Activated naive CD8-positive, alpha-beta T cell treated with anti-CD3 and anti-CD28 coated beads, Interleukin-2, amount 50 U/mL, for 24 hours (primary cell): ENCODE measurements around the gene HES7.

Source experiments
- ATAC-seq: fragments of 150-1000 bp; cut with Tn5 transposase; one replicate; pipeline ENCODE4 v1.10.0; 2021
- DNase-seq: peaks from one replicate; pipeline ENCODE4 v3.0.0; 2021
- H3K27ac Mint-ChIP-seq: one replicate; pipeline ENCODE4 v1.8.0; 2021; ENCODE audit warnings: mild to moderate bottlenecking, mixed read lengths
- H3K27me3 Mint-ChIP-seq: one replicate; pipeline ENCODE4 v1.8.0; 2021; ENCODE audit warnings: mixed read lengths
- H3K36me3 Mint-ChIP-seq: one replicate; pipeline ENCODE4 v1.8.0; 2021; ENCODE audit warnings: low read depth, mixed read lengths
- H3K4me1 Mint-ChIP-seq: one replicate; pipeline ENCODE4 v1.8.0; 2021; ENCODE audit warnings: mixed read lengths
- H3K4me3 Mint-ChIP-seq: one replicate; pipeline ENCODE4 v1.8.0; 2021; ENCODE audit warnings: mild to moderate bottlenecking, moderate library complexity, mixed read lengths
- H3K9me3 Mint-ChIP-seq: one replicate; pipeline ENCODE4 v1.8.0; 2021; ENCODE audit warnings: mixed read lengths

Gene HES7

DNA sequence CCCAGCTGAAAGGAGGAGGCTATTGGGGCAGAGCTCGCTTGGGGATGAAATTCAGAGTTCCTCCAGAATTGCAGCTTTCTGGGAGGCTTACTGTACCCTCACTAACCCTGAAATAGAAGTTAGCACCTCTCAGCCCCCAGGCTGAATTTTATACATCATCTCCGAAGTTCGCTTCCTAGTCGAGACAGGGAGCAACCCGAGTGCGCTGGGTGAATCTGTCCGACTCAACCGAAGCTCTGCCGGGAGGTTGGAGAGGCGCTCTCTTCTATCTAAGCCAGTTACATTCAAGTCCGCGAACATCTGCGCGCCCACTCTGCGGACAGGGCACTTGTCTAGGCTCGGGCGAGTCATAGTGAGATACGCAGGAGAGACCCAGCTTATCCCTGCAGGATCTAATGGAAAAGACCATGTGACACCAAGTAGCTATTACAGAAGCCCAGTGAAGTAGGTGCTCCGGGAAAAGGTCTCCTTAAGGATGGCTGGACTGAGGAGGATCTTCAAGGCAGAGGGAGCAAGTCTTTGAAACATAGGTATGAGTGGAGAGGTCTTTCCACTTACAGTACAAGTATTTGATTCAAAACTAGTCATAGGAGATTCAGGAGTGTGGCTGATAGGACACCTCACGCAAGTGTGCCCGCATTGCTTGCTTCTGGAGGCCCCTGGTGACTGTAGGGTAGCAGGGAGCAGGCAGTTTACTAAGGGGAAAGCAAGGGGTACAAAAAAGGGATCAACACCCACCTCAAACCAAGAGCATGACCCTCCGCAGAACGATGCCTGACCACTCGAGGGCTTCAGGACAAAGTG lies 646 bp upstream of the HES7 start:
- H3K9me3 Mint-ChIP-seq = peaks cover 3% of the 10 kb centered on the region
- ATAC-seq (no peak), DNase-seq (no peak)
- H3K4me1 Mint-ChIP-seq = peaks cover 65% of the 10 kb centered on the region
- H3K27ac Mint-ChIP-seq = peak overlapping the region; percentile 78
- peaks cover 12% of the 10 kb centered on the region for H3K36me3 Mint-ChIP-seq
- peak overlapping the region; percentile 93 for H3K4me3 Mint-ChIP-seq
- peaks cover 46% of the 10 kb centered on the region for H3K27me3 Mint-ChIP-seq

DNA sequence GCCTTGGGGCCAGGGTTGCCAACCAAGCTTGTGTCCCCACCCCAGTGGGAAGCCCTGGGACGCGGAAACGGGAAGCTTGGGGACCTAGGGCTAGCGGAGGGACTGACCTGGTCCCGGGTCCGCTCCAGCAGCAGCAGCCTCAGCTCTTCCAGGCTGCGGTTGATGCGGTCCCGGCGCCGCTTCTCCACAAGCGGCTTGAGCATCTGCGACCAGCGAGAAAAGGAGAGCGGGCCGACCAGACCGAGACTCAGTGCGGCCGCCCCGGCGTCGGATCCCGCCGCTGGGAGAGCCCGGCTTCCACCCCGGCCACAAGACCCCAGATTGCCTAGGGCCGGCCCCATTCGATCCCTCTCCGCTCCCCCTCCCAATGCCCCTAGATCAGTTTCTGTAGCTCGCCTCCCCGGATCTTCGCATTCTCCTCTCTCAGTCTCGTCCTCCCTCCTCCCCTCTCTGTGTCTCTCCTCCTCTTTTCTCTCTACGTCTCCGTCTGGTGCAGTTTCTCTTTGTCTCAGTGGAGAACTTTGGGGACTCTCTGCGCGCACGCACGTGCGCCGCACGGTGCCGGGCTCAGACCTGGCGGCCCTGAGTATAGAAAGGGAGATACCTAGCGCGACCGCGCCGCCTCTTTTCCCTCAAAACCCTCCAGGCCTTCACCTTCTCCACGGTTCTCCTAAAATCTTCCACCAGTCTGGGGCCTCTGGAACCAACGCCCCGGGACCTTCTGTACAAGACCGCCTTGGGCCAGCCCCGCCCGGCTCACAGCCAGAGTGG lies 797 bp downstream of the HES7 start:
- Mint-ChIP-seq H3K27ac (peak overlapping the region; percentile 63), H3K4me1 (peaks cover 78% of the 10 kb centered on the region), H3K27me3 (peaks cover 57% of the 10 kb centered on the region), H3K9me3 (peaks cover 3% of the 10 kb centered on the region), H3K4me3 (peak overlapping the region; percentile 93), H3K36me3 (peaks cover 17% of the 10 kb centered on the region)
- ATAC-seq = no peak
- DNase-seq = peak; percentile 57

DNA sequence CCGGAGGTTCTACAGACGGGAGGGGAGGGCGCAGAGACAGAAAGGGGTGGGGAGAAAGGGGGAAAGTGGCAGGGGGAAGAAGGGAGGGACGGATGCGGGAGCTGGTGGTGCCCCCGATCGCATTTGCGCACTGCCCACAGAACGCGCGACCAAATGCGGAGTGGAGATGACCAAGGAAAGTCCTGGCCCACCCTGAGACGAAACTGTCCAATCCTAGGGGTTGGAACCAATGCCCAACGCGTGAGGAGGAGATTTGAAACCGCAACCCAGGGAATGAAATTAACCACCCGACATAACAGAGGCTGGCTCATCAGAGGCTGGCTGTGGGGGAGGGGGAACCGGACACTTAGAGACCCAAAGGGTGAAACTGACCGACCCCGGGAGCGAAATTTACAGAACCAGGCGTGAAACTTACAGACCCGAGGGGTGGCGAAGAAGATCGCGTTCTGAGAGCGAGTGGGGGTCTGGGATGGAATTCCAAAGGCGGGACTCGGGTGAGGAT lies 1.4 kb downstream of the HES7 start:
- H3K9me3 Mint-ChIP-seq = peaks cover 3% of the 10 kb centered on the region
- peak overlapping the region; percentile 93 for H3K4me3 Mint-ChIP-seq
- no peak for ATAC-seq
- H3K36me3 Mint-ChIP-seq = peaks cover 17% of the 10 kb centered on the region
- H3K4me1 Mint-ChIP-seq = peaks cover 84% of the 10 kb centered on the region
- peak overlapping the region; percentile 42 for H3K27ac Mint-ChIP-seq
- DNase-seq = peak; percentile 40
- peaks cover 62% of the 10 kb centered on the region for H3K27me3 Mint-ChIP-seq

DNA sequence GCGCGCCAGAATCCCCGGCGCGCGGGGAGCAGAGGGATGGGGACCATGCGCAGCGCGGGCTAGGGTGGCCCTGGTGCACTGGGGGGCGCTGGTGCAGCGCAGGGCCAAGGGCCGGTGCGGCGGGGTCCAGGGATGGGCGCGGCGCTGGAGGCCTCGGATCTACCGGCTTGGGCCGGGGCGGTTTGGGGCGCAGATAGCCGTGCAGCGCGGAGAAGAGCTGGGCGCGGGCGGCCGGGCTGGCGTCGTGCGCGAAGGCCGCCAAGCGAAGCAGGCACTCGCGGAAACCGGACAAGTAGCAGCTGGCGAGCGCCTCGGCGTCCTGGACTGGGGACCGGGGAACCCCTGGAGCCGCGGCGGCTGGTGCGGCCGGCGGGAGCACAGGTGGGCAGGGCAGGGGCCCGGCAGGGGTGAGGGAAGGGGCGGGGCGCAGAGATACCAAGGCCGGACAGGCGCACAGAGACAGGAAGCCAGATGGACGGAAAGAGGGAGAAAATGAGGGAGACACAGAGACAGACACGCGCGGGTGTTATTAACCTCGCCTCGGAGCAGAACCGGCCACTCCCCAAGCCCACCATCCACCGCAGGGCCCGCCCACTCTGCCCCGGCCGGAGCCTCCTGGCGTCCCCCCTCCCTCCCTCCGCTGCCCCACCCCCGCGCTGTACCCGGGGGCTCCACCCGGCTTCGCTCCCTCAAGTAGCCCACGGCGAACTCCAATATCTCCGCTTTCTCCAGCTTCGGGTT lies 2.1 kb downstream of the HES7 start:
- ATAC-seq = peak; percentile 12
- Mint-ChIP-seq H3K27ac (no peak overlapping the region), H3K4me3 (peak overlapping the region; percentile 93), H3K27me3 (peaks cover 60% of the 10 kb centered on the region), H3K9me3 (peaks cover 3% of the 10 kb centered on the region), H3K36me3 (peaks cover 17% of the 10 kb centered on the region), H3K4me1 (peaks cover 79% of the 10 kb centered on the region)
- DNase-seq = peak; percentile 79

DNA sequence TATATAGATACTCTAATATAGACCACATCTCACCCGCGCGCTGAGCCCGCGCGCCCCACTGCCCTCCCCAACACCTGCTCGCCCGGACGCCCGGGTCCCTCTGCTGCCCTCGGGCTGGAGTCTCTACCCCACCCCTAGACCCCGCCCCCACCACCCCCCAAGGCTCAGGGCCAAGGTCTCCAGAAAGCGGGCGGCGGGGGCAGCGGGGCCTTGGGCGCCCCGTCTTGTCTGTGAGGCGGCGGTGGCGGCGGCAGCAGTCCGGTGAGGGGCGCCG lies 2.6 kb downstream of the HES7 start:
- H3K4me1 Mint-ChIP-seq = peaks cover 76% of the 10 kb centered on the region
- peaks cover 3% of the 10 kb centered on the region for H3K9me3 Mint-ChIP-seq
- H3K27ac Mint-ChIP-seq = no peak overlapping the region
- DNase-seq (no peak), ATAC-seq (no peak)
- H3K27me3 Mint-ChIP-seq = peaks cover 65% of the 10 kb centered on the region
- H3K36me3 Mint-ChIP-seq = peaks cover 17% of the 10 kb centered on the region
- H3K4me3 Mint-ChIP-seq = peak overlapping the region; percentile 90

DNA sequence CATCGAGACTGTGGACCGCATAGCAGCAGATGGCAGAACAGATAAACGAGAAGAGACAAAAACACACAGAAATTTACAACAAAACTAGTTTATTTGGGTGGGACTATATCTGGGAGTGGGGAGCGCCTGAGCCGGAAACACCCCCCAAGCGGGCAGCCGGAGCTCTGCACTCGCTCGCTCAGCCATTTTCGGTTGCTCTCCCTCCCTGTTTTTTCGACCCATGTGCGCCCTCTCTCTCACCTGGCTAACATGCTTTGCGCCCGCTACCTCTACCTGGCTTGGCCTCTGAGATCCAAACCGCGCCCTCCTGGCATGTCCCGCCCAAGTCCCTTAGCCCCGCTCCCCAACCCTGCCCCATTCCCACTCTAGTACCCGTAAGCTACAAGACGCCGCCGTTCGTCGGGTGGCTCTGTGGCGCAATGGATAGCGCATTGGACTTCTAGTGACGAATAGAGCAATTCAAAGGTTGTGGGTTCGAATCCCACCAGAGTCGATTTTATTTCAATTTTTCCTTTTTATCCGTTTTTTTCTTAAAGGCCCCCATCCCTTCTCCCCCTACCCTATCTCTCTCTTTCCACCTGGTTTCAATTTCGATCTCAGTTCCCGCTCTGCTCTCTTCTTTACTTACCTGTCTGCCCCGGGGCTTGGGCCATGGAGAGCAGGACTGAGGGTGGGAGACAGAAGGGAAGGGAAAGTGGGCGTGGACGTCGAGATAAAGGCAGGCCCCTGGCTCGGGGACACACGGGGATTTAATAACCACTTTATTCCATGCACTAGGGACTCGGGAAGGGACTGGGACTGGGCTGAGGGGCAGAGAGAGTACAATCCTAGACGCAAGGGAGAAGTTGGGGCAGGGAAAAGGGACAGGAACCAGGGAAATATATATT lies 3.1 kb downstream of the HES7 start:
- Mint-ChIP-seq H3K36me3 (peaks cover 15% of the 10 kb centered on the region), H3K4me3 (peak overlapping the region; percentile 90), H3K27ac (peak overlapping the region; percentile 98), H3K9me3 (peaks cover 3% of the 10 kb centered on the region), H3K27me3 (peaks cover 66% of the 10 kb centered on the region), H3K4me1 (peaks cover 71% of the 10 kb centered on the region)
- peak; percentile 81 for DNase-seq
- ATAC-seq = peak; percentile 1

DNA sequence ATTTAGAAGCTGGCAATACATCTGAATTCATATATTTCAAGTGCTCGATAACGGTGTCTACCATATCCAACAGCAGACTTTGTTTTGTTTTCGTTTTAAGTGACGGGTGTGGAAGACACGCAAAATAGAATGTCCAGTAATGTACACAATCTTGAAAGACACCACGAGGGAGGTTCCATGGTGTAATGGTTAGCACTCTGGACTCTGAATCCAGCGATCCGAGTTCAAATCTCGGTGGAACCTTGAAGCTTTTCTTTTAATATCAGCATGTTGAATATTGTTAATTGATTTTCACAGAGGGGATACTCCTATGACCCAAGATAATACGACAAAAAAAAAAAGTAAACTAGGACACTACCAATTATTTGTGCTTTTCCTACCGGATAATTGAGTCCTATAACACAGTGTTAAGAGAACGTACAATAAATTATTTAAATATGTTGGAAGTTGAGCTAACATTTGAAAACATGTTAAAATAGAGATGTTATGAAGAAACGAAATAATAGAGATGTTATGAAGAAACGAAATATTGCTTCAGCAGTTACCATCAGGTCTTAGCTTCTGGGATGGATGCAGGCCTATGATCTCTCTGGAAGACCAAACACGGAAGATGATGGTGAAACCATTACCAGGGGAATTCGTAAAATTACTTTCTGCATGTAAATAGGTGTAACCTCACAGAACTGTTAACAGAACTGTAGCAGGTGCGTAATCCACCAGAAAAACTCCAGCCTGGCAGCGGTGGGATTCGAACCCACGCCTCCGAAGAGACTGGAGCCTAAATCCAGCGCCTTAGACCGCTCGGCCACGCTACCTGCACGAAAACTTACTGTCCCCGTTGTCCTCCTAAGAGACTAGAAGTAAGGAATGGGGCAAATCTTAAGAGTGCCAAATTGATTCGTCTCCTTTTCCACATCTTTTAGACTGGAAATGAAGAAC lies 4.1 kb downstream of the HES7 start:
- Mint-ChIP-seq H3K27me3 (peaks cover 69% of the 10 kb centered on the region), H3K4me1 (peaks cover 63% of the 10 kb centered on the region)

DNA sequence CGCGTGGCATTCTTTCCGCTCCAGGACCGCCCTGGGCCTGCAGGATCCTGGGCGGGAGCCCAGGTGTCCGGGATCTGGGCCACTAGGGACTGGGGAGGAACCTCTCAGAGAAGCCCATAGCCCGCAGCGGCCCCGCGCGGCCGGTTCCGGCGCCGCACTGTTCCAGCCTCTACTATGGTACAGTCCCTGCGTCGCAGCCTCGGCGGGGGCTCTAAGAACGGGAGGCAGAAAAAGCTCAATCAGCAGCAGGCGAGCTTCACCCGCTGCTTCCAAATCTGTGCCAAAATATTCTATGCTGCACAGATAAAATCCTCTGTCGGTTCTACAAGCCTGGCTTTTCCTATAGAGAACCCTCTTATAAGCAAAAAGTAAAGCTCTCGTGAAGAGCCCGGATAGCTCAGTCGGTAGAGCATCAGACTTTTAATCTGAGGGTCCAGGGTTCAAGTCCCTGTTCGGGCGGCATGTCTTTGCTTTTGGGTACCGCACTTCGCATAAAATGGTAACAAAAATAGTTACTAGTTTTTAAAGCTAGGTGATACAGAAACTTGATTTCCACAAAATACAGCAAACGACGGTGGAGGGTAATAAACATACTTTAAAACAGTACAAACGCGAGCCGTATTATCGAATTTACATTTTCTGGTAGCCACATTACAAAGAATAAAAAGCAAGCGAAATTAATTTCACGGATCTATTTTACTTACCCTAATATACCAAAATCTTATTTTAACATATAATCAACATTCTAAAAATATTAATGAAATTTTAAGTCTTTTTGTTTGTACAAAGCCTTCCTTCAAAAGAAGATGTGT lies 4.9 kb downstream of the HES7 start:
- H3K27ac Mint-ChIP-seq = peak overlapping the region; percentile 98
- peak overlapping the region; percentile 90 for H3K4me3 Mint-ChIP-seq
- H3K9me3 Mint-ChIP-seq = peaks cover 3% of the 10 kb centered on the region
- H3K36me3 Mint-ChIP-seq = peaks cover 12% of the 10 kb centered on the region
- peak; percentile 91 for DNase-seq
- peaks cover 54% of the 10 kb centered on the region for H3K4me1 Mint-ChIP-seq
- peaks cover 67% of the 10 kb centered on the region for H3K27me3 Mint-ChIP-seq
- peak; percentile 57 for ATAC-seq

More for the DNA sequence above, 4.1 kb downstream of the HES7 start:
- peak overlapping the region; percentile 90 for H3K4me3 Mint-ChIP-seq
- H3K27ac Mint-ChIP-seq = peak overlapping the region; percentile 98
- DNase-seq (peak; percentile 91), ATAC-seq (peak; percentile 71)
- peaks cover 3% of the 10 kb centered on the region for H3K9me3 Mint-ChIP-seq
- H3K36me3 Mint-ChIP-seq = peaks cover 12% of the 10 kb centered on the region

DNA sequence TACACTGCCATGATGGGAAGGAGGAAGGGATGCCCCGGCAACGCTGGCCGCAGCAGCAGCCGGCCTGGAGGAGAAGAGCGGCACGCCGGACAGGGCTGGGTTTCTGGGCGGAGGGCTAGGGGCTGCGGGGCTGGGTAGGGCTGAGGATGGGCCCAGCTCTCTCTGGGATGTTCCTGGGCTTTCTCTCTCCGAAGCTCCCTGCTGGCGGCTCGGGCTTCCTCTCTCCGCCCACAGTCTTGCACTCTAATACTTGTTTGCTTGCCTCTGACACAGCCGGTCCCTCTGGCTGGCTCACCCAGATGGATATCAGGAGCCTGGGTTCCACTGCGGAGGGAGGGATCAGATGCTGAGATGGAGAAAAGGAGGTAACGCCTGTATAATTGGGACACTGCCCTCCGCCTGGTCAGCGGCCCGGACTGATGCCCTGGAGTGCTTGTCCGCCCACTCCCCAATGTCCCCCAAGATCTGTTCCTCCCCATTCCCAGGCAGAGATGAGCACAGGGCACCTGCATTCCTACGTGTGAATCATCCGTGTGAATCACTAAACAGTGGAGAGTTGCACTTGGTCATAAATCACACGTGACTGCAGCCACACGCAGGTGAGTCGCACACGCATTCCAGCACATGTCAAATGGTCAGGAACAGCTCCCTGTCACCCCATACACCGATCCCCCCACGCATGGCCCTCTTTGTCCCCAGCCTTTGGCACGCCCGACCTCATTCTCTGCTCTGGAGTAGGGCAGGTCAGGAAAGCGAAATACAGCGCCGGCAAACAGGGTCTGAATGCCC lies 5.7 kb downstream of the HES7 start, which contains the start of gene ALOXE3:
TSS of gene ALOXE3 (minus strand) at position 535 of the 789 bp plus-strand sequence. CDS start at position 11, 524 bp downstream.
- H3K4me1 Mint-ChIP-seq = peaks cover 46% of the 10 kb centered on the region
- H3K36me3 Mint-ChIP-seq = peaks cover 12% of the 10 kb centered on the region
- H3K27ac Mint-ChIP-seq = peak within 1 kb of the TSS; percentile 98
- no peak for DNase-seq
- H3K4me3 Mint-ChIP-seq = peak within 1 kb of the TSS; percentile 90
- H3K27me3 Mint-ChIP-seq = peaks cover 65% of the 10 kb centered on the region
- peaks cover 3% of the 10 kb centered on the region for H3K9me3 Mint-ChIP-seq
- no peak for ATAC-seq

DNA sequence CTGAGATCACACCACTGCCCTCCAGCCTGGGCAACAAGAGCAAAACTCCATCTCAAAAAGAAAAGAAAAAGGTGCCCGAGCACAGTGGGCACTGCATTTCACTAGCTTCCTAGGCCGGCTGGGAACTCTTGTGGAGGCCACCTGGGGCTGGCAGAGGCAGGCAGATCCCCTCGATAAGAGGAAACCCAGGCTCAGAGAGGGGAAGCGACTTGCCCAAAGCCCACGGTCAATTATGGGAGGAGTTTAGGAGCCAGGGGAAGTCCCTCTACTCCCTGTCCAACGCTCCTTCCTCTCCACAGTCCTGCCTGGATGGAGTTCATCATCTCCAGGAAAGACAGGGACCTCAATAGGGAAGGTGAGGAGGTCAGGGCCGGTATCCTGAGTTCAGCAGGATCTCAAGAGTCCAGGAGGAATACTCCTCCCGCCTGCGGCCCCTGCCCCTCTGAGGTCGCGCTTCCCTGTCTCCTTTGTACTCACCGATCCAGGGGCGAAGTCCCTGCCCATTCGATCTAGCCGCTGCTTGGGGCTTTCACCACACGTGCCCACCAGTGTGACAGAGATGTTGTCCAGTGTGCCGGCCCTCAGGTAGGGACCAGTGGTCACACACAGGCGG lies 6.4 kb downstream of the HES7 start:
- peaks cover 12% of the 10 kb centered on the region for H3K36me3 Mint-ChIP-seq
- H3K4me3 Mint-ChIP-seq = peak overlapping the region; percentile 90
- no peak overlapping the region for H3K27ac Mint-ChIP-seq
- H3K27me3 Mint-ChIP-seq = peaks cover 65% of the 10 kb centered on the region
- ATAC-seq (no peak), DNase-seq (no peak)
- peaks cover 39% of the 10 kb centered on the region for H3K4me1 Mint-ChIP-seq
- peaks cover 3% of the 10 kb centered on the region for H3K9me3 Mint-ChIP-seq

DNA sequence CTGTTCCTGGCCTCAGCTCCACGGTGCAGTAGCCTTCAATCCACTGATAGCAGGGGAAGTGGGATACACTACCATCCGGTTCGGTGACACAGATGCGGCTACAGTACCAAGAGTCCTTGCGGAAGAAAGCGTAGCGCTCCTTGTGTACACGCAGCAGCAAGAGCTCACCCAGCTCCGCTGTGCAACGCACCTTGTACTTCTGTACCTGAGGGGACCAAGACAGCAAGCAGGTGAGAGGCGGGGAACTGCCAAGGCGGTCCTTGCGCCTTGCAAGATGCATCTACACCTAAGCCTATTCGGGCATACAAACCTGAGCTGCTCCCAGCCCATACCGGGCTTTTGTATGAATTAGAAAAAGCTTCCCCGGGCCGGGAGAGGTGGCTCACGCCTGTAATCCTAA lies 7.1 kb downstream of the HES7 start:
- DNase-seq (no peak), ATAC-seq (no peak)
- peaks cover 37% of the 10 kb centered on the region for H3K4me1 Mint-ChIP-seq
- no peak overlapping the region for H3K27ac Mint-ChIP-seq
- H3K27me3 Mint-ChIP-seq = peaks cover 64% of the 10 kb centered on the region
- peaks cover 12% of the 10 kb centered on the region for H3K36me3 Mint-ChIP-seq
- peaks cover 3% of the 10 kb centered on the region for H3K9me3 Mint-ChIP-seq
- no peak overlapping the region for H3K4me3 Mint-ChIP-seq
